ENCODE data around the gene DDX43.
A peak's percentile ranks its signal among the peaks of the same experiment; 100 is the strongest.
"Not testable (repeated sequence)": the region's sequence is repeated elsewhere in the genome, so short reads cannot be mapped to it uniquely, and the experiment has no call there.

The DDX43 gene

DNA sequence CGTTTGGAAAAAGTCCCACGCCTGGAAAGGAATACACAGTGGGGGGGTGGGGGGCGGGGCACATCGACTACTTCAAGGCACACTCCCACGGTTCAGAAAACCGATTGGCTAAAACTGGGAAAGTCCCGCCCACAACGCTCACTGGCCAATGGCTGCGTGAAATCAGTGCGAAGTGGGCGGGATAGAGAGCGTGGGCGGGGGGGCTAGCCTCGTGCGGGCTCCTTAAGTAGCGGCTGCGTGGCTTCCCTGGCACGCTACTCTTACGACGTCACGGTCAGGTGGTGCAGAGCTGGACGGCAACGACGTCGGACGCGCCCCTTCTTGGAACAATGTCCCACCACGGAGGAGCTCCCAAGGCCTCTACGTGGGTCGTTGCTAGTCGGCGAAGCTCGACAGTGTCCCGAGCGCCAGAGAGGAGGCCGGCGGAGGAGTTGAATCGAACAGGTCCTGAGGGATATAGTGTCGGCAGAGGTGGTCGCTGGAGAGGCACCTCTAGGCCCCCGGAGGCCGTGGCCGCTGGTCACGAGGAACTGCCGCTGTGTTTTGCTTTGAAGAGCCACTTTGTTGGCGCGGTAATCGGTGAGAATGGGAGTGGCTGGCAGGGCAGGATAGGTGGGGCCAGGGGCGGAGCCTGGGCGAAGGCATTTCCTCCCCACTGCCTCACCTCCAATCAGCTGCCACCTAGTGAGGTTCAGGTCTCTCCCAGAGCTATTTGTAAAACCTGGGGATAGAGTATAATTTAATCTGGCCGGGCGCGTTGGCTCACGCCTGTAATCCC, at the start of gene DDX43:
Gene DDX43, plus strand, starts transcription at position 252 of the 778 bp plus-strand sequence. Its CDS starts 78 bp downstream, at position 330.
- DNase-seq = peak; percentile 36

DNA sequence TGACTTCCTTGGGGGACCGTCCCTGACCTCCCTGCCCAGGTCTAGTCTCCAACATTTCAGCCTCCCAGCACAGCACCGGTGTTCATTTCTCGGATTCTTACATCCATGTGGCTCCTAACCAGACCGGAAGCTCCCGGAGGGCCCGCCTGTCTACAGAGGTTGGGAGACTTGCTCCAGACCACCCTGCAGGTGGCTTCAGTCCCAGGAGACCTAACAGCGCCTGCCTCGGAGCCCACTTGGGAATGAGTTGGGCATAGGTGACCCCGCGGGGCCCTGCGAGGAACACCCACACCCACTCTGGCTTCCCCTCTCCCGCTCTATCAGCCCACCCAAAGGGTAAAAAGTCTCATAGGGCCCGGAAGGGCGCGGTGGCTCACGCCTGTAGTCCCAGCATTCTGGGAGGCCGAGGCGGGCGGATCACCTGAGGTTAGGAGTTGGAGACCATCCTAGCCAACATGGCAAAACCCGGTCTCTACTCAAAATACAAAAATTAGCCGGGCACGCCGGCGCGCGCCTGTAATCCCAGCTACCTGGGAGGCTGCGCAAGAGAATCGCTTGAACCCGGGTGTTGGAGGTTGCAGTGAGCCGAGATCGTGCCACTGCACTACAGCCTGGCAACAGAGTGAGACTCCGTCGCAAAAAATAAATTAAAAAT, 46.0 kb upstream of the DDX43 start:
- DNase-seq = no peak

DNA sequence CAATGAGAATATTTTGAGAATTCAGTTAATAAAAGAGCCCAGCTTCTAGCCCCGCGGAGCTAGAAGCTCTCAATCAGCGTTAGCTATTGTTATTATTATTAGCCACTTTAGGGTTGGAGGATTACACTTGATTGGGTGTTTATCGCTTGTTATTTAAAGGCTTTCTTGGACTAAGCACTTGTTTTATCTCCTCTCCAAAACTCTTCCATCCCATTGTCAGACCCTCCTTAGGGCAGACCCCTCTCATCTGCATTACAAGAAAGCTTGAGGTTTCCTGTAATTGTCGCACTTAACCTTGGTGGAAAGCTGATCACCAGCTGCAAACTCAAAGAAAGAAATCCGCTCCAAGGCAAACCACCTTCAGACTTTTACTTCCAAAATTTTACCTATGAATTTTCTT, 45.3 kb upstream of the DDX43 start:
- DNase-seq = no peak

DNA sequence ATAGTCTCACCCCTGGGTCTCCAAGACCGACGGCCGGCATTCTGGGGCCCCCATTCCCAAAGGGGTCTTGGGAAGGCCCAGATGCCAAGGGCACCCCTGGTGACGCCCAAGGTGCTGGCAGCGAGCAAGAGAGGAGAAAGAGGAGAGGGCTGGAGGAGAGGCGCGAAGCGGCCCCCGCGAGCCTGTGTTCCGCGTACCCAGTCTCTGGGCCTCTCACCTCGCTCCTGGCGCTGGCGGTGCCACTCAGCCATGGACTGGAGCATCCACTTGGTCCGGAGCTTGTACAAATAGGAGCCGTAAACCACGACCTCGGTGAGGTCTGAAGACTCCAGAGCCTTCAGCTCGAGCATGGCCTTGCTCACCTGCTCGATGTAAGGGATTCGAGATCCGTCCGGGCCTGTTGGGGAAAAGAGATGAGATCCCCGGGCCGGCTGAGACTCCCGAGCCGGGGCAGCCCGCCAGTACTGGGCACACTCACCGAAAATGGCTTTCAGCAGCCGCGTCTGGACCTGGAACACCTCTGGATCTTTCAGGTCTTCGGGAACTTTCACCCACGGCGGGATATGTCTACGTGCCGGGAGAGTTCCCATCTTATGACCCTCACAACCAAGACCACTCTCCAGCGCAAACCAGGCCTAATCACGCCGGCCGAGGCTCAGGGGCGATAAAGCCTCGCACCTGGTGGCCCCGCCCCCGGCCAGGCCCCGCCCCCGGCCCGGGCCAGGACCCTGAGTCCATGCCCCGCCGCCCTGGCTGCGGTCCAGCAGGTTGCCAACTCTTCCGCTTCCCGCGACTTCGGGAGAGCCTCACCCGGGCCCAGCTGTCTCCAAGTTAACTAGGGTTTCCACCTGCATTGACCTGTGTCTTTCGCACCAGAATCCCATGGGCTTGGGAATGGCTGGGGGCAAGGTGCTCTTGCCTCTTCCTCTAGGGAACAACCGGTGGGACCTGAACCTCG, 40.7 kb upstream of the DDX43 start, which contains the start of gene DPPA5:
Gene DPPA5, minus strand, starts transcription at position 641 of the 958 bp plus-strand sequence. Its CDS starts 51 bp downstream, at position 590.
- DNase-seq = no peak

DNA sequence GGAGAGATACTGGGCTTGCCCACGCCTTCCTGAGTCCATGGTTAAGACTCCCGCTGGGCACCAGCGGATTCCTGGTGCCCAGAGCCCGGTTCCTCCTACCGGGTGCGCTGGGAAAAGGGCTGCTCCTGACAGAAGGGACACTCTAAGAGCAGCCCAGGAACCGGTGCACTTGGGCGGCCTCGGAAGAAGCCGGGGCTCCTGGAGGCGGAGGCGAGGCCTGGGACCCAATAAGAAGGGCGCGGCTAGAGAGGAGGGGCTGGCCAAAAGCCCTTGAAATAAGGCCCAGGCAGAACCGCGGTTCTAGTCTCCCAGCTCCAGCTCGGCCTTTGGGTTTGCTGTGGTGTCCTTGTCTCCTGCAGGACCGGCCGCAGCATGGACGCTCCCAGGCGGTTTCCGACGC, 32.3 kb upstream of the DDX43 start, which contains the start of gene KHDC3L:
Gene KHDC3L, plus strand, starts transcription at position 301 of the 400 bp plus-strand sequence. Its CDS starts 72 bp downstream, at position 373.
- DNase-seq = no peak

DNA sequence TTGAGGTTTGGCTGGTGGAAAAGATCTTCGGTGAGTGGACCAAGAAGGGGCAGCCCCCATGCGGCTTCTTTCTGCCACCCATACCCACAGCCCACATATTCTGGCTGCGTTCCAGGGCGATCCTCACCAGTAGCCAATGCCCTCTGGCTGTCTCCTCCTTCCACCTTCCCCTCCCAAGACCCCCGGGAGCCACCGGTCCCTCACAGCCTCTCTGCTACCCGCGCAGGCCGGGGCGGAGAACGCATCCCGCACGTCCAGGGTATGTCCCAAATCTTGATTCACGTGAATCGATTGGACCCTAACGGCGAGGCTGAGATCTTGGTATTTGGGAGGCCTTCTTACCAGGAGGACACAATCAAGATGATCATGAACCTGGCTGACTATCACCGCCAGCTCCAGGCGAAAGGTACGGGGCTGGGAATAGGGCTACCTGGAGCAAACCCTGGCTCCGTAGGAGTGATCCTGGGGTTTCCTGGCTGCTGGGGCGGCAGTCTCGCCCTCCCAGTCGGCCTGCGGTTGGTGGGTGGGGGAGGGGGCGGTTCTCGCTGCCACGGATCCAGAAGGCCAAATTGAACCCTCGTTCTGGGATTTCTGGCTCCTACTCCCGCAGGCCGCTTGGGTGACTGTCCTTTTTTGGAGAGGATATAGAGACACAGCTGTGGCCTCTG, 31.6 kb upstream of the DDX43 start:
- DNase-seq = no peak

DNA sequence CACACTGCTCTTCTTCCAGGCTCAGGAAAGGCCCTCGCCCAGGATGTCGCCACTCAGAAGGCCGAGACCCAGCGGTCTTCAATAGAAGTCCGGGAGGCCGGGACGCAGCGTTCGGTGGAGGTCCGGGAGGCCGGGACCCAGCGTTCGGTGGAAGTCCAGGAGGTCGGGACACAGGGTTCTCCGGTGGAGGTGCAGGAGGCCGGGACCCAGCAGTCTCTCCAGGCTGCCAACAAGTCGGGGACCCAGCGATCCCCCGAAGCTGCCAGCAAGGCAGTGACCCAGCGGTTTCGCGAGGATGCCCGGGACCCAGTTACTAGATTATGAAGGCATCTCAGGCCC, 31.1 kb upstream of the DDX43 start:
- DNase-seq = no peak

DNA sequence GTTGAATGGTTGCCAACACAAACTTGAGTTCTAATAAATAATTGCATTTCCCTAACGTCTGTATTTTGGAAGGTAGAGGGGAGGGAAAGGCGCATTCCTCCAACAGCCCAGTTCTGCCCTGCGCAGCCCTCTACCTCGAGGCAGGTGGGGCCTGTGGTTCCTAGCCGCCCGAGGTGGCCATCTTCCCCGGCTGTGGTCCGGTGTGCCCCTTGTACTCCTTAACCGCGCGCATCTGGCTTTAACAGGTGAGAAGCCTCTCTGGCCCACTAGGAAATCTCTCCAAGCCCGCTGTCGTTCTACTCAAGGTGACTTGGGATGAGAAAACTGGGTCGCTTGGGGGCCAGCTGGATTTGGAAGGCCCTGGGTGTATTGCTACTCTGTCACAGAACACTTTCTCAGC, 30.5 kb upstream of the DDX43 start:
- DNase-seq = no peak

DNA sequence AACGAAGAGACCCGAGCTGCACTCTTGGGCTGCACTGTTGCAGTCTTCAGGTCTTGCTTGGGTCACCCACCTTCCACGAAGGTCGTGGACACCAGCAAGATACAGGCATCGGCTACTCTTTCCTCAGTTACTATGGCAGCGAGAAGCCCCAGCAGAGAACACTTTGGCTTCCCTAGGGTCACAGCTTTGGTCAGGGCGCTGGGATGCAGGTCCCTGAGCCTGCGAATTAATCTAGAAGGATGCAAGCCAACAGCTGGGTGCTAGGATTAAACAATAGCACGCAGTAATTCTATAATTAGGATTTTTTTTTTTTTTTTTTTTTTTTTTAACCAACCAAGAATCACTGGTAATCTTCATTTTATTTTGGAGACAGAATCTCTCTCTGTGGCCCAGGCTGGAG, 30.1 kb upstream of the DDX43 start:
- no peak for DNase-seq

DNA sequence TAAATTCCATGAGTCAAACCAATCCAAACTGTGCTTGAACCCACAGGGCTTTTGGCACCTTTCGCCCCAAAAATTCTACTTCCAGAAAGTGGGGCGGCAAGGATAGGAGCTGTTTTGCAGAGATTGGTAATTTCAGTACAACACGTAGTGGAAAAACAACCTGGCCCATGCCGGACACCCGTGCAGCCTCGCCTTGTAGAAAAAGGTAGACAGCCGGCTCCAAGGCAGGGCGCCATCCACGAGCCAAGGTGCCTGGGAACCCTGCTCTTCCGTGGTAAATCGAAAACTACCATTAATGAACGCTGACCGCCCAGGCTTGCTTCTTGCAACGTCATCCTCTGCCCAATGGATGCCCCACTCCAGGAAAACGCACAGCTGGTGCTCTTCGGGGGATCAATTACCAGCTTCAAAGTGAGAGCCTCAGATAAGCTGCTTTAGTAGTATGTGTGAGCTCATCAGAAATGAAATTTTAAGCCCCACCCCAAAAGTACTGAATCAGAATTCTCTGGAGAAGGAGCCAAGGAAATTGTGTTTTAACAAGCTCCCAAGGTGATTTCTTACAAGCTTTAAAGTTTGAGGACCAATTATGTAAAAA, 26.8 kb upstream of the DDX43 start:
- no peak for DNase-seq

DNA sequence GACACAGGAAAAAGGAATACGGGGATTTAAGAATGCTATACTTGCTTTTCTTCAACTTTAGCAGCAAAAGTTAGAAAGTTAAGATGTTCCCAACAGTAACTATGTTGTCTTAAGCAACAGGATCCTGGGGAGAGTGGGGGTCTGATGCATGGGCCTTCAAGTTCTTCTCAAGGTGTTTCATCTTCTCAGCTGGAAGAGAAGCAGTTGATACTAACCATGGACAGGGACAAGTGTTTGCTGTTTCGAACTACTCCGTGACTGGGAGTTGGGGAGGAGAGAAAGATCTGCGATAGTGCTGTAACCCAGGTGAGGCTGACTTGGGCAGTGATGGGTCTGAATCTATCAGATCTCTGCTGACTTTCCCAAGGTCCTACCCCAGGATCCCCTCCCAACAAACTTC, 26.0 kb upstream of the DDX43 start:
- no peak for DNase-seq

DNA sequence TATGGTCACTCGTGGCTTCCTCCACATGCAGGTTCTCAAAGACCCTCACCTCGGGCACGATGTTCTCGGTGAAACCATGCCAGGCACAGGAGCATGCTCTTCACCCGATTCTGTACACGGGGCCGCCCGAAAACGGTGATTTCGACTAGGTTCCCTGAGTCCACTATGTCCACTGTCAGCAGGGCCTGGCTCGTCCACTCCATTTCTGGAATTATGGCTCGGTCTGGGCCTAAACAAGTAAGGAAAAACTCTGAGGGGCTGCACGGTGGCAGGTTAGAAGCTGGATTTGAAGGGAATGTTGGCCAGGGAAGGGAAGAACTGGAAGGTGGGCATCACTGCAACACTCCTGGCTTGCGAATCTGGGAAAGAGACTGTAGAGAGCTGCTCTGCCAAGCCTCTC, 25.5 kb upstream of the DDX43 start:
- DNase-seq = no peak

DNA sequence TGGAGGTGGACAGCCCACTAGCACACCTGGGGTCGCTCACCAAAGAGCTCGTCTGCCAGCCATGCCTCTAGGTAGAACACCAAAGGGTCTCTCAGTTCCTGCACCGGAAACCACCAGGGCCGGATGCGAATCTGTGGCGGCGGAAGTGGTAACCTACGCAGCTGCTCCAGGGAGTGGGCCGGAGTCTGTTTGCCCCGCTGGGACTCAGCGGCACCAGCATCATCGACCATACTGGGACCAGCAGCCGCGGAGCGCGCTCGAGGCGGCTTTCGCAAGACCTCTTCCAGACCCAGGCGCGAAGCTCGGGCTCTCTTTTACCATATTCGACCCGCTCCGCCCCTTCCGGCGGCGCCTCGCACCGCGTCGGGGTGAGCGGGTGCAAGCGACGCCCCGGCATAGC, 25.1 kb upstream of the DDX43 start, which contains the start of gene OOEP:
Gene OOEP, minus strand, starts transcription at position 335 of the 400 bp plus-strand sequence. Its CDS starts 105 bp downstream, at position 230.
- no peak for DNase-seq

DNA sequence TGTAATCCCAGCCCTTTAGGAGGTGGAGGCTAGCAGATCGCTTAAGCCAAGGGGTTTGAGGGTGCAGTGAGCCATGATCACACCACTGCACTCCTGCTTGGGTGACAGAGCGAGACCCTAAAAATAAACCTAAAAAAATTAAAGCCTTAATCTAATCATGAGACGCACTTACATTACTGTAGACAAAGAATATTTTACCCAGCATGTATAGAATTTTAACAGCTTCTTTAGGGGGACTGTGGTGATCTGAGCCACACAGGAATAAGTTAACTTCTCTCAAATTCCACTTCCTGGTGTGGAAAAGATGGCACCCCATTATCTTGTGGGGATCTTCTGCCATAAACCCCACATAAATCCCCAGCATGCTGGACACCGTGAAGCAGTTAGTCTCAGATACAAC, 22.6 kb upstream of the DDX43 start:
- DNase-seq = no peak

DNA sequence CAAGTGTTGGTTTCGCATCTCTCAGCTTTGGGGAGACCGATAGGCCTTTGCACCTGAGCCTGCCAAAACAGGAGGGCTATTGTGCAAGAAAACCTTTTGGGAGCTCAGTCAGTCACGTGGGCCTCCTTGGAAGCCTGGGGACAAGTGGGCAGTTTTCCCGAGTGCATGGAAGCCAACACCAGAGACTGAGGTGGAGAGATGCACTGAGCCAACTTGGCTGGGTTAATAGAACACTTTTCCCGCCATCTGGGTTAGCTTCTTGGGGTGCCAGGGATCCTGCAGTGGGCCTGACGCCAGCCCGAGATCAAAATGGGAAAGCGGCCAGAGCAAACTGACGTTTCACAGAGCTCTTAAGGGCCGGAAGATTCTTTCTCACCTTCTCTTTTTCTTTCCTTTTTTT, 22.1 kb upstream of the DDX43 start:
- no peak for DNase-seq

DNA sequence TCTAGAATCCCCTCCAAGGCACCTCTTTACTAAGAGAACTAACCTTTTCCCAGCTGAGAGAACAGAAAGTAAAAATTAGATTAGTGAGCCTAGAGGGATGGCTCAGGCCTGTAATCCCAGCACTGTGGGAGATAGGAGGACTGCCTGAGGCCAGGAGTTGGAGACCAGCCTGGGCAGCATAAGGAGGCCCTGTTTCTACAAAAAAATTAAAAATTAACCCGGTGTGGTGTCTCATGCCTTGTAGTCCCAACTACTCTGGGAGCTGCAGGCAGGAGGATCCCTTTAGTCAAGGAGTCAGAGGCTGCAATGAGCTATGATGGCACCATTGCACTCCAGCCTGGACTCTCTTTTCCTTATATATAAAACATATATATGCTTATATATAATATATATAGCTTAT, 19.4 kb upstream of the DDX43 start:
- DNase-seq = no peak

DNA sequence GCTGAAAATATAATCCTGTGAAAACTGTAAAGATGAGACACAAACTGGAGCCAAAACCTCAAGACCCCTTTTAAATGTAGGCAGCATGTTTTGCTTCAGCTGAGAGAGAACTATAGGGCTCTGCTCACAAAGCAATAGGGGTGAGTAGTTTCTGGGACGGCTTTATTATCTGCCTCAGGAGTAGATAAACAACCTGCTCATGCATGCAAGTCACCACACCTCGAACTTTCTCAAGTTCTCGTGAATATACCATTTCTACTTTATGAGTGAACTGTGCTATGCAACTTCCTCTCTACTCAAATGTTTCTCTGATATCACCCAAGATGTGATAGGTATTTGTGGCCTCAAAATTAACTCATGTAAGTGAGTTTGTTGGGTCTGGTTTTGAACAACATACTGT, 17.4 kb upstream of the DDX43 start:
- DNase-seq = no peak

DNA sequence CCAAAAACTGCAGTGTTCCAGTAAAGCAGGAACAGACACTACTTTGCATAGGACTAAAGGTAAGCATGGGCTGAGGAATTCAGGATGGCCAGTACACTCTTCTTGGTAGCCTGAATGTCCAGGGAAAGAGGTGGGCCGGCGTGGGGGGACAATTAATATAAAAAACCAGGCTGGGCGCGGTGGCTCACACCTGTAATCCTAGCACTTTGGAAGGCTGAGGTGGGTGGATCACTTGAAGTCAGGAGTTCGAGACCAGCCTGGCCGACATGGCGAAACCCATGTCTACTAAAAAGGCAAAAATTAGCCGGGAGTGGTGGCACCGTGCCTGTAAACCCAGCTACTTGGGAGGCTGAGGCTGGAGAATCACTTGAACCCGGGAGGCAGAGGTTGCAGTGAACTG, 13.1 kb upstream of the DDX43 start:
- DNase-seq = not testable (repeated sequence)

DNA sequence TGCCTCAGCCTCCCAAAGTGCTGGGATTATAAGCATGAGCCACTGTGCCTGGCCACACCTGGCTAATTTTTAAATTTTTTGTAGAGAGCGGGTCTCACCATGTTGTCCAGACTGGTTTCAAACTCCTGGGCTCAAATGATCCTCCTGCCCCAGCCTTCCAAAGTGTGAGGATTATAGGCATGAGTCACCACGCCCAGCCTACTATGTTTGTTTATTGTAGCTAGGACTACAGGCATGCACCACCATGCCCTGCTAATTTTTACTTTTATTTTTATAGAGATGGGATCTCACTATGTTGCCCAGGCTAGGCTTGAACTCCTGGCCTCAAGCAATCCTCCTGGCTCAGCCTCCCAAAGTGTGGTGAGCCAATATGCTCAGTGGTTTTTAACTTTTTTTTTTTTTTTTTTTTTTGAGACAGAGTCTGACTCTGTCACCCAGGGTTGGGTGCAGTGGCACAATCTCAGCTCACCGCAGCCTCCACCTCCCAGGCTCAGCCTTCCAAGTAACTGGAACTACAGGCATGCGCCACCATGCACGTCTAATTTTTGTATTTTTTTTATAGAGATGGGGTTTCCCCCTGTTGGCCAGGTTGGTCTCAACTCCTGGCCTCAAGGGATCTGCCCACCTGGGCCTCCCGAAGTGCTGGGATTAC, 12.0 kb upstream of the DDX43 start:
- no peak for DNase-seq

DNA sequence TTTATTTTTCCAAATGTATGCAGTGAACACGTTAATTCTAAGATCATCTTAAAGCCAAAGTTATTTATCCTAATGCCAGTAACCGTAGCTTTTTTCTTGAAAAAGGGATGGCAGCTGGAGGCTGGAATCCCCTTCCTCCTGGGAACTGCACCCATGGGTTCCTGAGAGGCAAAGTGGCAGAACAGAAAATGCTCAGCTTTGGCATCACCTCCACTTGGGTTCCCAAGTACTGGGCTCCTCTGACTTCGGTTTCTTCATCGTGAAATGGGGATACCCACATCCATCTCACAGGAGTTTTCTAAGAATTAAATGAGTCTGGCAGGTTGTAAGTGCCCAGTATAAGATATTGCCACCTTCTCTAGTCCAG, 6.2 kb upstream of the DDX43 start:
- DNase-seq = no peak

DNA sequence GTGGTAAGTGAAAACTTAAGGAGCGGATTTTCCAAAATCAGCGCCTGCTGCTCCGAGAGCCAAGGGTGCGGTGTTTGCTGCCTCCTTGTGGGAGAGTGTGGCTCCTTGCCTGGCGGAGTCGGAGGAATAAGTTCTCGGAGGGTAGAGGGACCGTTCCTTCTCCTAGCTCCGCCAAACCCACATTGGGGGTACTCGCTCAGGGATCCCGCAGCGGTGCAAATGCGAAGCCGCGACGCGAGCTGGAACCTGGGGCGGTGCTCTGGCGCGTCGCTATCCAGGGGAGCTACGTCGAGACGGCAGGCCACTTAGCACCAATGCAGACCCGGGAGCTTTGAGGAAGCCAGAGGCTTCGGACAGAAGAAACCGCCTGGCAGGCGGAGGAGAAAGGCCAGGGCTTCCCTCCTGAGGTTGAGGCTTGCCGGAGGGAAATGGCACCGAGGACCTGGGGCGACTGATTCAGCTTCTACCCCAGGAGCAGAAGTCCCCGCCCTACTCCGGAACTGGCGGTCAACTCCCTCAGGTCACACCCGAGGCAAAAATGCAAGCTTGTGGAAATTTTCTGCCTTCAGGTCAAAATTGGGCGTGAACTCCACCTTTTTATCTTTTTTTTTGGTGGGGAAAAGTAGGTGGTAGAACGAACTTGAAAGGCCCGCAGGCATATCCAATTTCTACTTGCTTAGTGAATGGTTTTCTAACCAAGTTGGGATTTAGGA, 5.7 kb upstream of the DDX43 start:
- DNase-seq = peak; percentile 56
